Suprapubic skin (tissue), 4 donors: ENCODE results near the gene SLC9A5. TPM values are rescaled to one million over a fixed set of nuclear protein-coding genes. Genes with fewer than 3 reads are reported as not detected.

ENCODE experiments used
- DNase-seq, 2 donors: peaks; one replicate each; pipeline ENCODE4 v3.0.0-alpha.2; 2019; ENCODE audit warnings: low spot score in 2 of 2
- H3K27ac ChIP-seq: fragments of 200-600 bp; sonication (generic); one replicate; pipeline ENCODE4 v1.5.1; 2019
- H3K27me3 ChIP-seq: fragments of 200-600 bp; sonication (generic); one replicate; pipeline ENCODE4 v1.5.1; 2019
- H3K36me3 ChIP-seq: fragments of 200-600 bp; sonication (generic); one replicate; pipeline ENCODE4 v1.5.1; 2019
- H3K4me1 ChIP-seq: fragments of 200-600 bp; sonication (generic); one replicate; pipeline ENCODE4 v1.5.1; 2019
- H3K4me3 ChIP-seq: fragments of 200-600 bp; sonication (generic); one replicate; pipeline ENCODE4 v1.5.1; 2019; ENCODE audit warnings: mild to moderate bottlenecking
- H3K9me3 ChIP-seq: fragments of 200-600 bp; sonication (generic); one replicate; pipeline ENCODE4 v1.5.1; 2019
- EP300 ChIP-seq: sonication (generic); formaldehyde crosslinking; IDR thresholded peaks from one replicate; pipeline ENCODE4 v1.6.1; 2017; ENCODE audit warnings: antibody characterized with exemption
- POLR2A ChIP-seq, 2 donors: fragments of 450-650 bp; IDR thresholded peaks; one replicate each; pipeline ENCODE4 v1.6.1; 2017; ENCODE audit warnings: antibody characterized with exemption in 2 of 2, mild to moderate bottlenecking in 2 of 2, moderate library complexity in 2 of 2
- POLR2AphosphoS5 ChIP-seq, 3 donors: sonication (generic); formaldehyde crosslinking; IDR thresholded peaks; one replicate each; pipeline ENCODE4 v1.6.1; 2017; ENCODE audit warnings: antibody characterized with exemption in 3 of 3
- WGBS: methylation state at CpG from one replicate; pipeline ENCODE4 v1.1.5; 2018; 5-methylcytosine and 5-hydroxymethylcytosine counted together
- total RNA-seq, 4 donors: library from RNA; depleted of rRNA; stranded (reverse); fragments of >200 nt; gene quantifications; one replicate each; pipeline ENCODE4 v1.1.0, GENCODE V29; 2016
- TF ChIP-seq, protein P1 (sequence below), 2 donors: fragments of 200-600 bp in 1 of 2; fragments of 450-650 bp in 1 of 2; sonication (generic) in 1 of 2; IDR thresholded peaks; one replicate each; pipeline ENCODE4 v1.5.1; 2016 to 2019; ENCODE audit warnings: antibody characterized with exemption in 2 of 2, mild to moderate bottlenecking in 1 of 2, moderate library complexity in 1 of 2

Gene SLC9A5
- total RNA-seq, 4 donors from 2014 or later: 0.26 to 0.64 (median 0.43) TPM

DNA sequence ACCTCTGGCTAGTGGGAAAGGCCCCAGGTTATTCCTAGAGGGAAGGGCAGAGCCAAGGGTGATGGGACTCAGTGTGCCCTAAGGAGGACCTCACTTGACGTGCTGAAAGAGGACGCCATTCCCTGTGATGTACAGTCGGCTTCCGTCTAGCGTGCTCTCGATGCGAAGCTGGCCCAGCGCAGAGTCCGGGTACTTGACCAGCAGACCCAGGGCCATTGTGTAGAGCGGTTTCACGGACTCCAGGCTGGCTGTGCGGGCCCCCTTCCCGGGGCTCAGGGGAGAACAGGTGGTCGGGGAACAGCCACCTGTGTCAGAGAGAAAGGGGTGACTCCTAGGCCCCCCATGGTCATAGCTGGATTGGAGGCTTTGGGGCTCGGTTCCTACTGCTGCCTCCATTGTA lies 50.5 kb downstream of the SLC9A5 start:
- TF ChIP-seq, protein P1, sequence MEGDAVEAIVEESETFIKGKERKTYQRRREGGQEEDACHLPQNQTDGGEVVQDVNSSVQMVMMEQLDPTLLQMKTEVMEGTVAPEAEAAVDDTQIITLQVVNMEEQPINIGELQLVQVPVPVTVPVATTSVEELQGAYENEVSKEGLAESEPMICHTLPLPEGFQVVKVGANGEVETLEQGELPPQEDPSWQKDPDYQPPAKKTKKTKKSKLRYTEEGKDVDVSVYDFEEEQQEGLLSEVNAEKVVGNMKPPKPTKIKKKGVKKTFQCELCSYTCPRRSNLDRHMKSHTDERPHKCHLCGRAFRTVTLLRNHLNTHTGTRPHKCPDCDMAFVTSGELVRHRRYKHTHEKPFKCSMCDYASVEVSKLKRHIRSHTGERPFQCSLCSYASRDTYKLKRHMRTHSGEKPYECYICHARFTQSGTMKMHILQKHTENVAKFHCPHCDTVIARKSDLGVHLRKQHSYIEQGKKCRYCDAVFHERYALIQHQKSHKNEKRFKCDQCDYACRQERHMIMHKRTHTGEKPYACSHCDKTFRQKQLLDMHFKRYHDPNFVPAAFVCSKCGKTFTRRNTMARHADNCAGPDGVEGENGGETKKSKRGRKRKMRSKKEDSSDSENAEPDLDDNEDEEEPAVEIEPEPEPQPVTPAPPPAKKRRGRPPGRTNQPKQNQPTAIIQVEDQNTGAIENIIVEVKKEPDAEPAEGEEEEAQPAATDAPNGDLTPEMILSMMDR (IDR thresholded peaks at IDR 0.05): no peak
- TF ChIP-seq POLR2A (IDR thresholded peaks at IDR 0.05): no peak
- no peak for TF ChIP-seq POLR2AphosphoS5 (IDR thresholded peaks at IDR 0.05)
- TF ChIP-seq EP300: no peak
- Histone ChIP-seq H3K36me3 (no peaks in the 10 kb centered on the region), H3K27ac (no peak overlapping the region), H3K27me3 (no peaks in the 10 kb centered on the region), H3K9me3 (no peaks in the 10 kb centered on the region), H3K4me3 (no peak overlapping the region), H3K4me1 (peaks cover 15% of the 10 kb centered on the region)
- 95% methylated on average over 15 of the region's 15 CpGs for WGBS
- peak in 1 of 2 donors; percentile 39 for DNase-seq

DNA sequence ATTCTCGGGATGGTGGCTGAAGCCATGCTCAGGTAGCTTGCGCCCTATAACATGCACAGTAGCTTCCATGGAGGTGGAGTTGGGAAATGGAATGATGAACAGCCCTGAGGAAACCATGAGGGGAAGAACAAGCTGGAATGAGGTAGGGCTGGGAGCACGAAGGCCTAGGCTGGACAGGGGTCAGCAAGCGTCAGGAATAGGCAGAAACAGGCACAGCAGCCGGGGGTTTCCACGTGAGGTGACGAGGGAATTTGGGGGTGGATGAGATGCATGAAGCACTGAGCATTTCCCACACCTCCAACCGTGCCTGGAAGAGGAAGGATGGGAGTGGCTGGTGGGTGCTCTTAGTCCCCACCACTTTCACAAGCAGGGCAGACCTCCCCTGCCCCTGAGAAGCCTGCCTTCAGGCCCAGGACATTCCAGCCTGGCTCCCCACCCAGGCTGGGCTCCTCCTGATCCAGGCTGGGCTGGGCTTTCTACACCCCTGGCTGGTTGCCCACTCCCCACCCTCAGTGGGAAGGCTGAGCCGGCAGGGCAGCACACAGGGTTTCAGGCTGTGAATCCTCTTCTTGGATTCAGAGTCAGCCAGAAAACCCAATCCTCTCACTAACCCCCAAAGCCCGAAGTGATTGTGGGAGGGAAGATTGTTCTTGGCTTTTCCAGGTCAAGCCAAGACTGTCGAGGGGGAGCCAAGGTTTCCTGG lies 52.5 kb downstream of the SLC9A5 start:
- no peaks in the 10 kb centered on the region for H3K36me3 ChIP-seq
- H3K4me1 ChIP-seq: peaks cover 15% of the 10 kb centered on the region
- no peak overlapping the region for H3K4me3 ChIP-seq
- no peaks in the 10 kb centered on the region for H3K9me3 ChIP-seq
- peak overlapping the region; percentile 45 for H3K27ac ChIP-seq
- TF ChIP-seq POLR2AphosphoS5 (IDR thresholded peaks at IDR 0.05): no peak
- TF ChIP-seq POLR2A (IDR thresholded peaks at IDR 0.05): no peak
- TF ChIP-seq EP300: no peak
- TF ChIP-seq, protein P1 (IDR thresholded peaks at IDR 0.05): no peak
- DNase-seq: peak in 1 of 2 donors; percentile 83
- 59% methylated on average over 10 of the region's 11 CpGs for WGBS
- H3K27me3 ChIP-seq: no peaks in the 10 kb centered on the region

DNA sequence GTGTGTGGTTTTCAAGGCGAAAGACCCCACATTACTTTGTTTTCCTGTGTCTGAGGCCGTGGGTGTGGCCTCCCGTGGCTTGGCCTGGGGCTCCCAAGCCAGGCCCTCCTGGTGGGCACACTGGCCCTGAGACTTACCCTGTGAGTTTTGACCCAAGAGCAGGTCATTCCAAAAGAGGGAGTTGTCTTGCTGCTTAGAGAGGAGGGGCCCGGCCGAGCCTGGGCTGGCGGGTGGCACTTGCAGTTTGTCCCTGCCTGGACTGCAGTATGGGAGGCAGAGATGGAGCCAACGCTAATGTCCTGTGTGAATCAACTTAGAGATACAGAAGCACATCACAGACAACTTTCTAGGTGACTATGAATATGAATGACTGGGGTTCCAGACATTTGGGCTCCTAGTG lies 53.3 kb downstream of the SLC9A5 start:
- TF ChIP-seq POLR2A (IDR thresholded peaks at IDR 0.05) (no peak), POLR2AphosphoS5 (IDR thresholded peaks at IDR 0.05) (no peak), EP300 (no peak)
- H3K27me3 ChIP-seq: no peaks in the 10 kb centered on the region
- H3K4me3 ChIP-seq: no peak overlapping the region
- H3K27ac ChIP-seq: peak overlapping the region; percentile 45
- H3K4me1 ChIP-seq: peaks cover 15% of the 10 kb centered on the region
- no peaks in the 10 kb centered on the region for H3K9me3 ChIP-seq
- H3K36me3 ChIP-seq: no peaks in the 10 kb centered on the region
- WGBS: 64% methylated on average over 7 of the region's 7 CpGs
- DNase-seq: peak in 1 of 2 donors; percentile 21

DNA sequence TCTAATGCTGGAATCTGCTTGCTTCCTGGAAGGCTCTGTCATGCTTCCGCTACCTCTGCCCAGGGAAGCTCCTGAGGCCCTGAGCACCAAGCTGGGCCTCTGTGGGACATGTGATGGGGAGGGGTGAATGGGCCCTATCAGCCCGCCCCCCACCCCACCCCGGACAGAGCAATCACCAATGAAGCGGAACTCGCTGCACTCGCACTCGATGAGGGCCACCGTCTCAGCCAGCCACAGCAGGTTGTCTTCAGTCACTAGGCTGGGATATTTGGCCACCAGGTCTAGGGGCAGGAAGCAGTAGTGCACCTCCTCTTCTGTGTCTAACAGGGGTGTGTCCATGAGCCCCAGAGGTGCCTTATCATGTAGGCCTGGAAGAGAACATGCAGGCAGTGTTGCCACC lies 54.2 kb downstream of the SLC9A5 start:
- Histone ChIP-seq H3K27me3 (no peaks in the 10 kb centered on the region), H3K9me3 (no peaks in the 10 kb centered on the region), H3K36me3 (no peaks in the 10 kb centered on the region), H3K27ac (no peak overlapping the region), H3K4me1 (peaks cover 15% of the 10 kb centered on the region), H3K4me3 (no peak overlapping the region)
- TF ChIP-seq, protein P1 (IDR thresholded peaks at IDR 0.05): no peak
- TF ChIP-seq EP300 (no peak), POLR2AphosphoS5 (IDR thresholded peaks at IDR 0.05) (no peak), POLR2A (IDR thresholded peaks at IDR 0.05) (no peak)
- WGBS: 87% methylated on average over 3 of the region's 8 CpGs
- DNase-seq: peak in 1 of 2 donors; percentile 56

DNA sequence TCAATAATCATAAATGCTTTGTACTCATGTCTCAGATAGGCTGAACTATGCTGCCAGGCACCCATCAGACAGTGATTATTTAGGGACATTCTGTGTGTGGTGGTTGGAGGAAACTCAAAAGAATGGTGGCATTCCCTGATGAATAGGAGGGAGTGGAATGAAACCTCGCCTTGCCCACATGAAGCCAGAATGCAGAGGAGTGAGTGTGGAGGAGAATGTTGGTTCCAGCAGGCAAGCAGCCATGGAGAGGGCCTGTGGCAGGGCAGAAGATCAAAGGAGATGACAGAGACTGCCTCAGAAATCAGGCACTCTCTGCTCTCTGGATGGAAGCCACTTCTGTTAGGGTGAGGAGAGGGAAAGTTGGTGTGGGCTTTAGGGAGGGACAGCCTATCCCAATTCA lies 55.2 kb downstream of the SLC9A5 start:
- H3K4me1 ChIP-seq: peaks cover 15% of the 10 kb centered on the region
- no peaks in the 10 kb centered on the region for H3K9me3 ChIP-seq
- H3K36me3 ChIP-seq: no peaks in the 10 kb centered on the region
- no peak overlapping the region for H3K4me3 ChIP-seq
- TF ChIP-seq EP300 (no peak), POLR2AphosphoS5 (IDR thresholded peaks at IDR 0.05) (no peak), POLR2A (IDR thresholded peaks at IDR 0.05) (no peak)
- TF ChIP-seq, protein P1 (IDR thresholded peaks at IDR 0.05): no peak
- 29% methylated on average over 1 of the region's 1 CpG for WGBS
- H3K27ac ChIP-seq: no peak overlapping the region
- no peaks in the 10 kb centered on the region for H3K27me3 ChIP-seq
- peak in 1 of 2 donors; percentile 11 for DNase-seq
